HEK293 (cell line): ENCODE measurements around the gene UFM1.

Source experiments
- KLF7 ChIP-seq: fragments of 450-650 bp; formaldehyde crosslinking; IDR thresholded peaks from 2 replicates; pipeline ENCODE4 v1.5.1; 2016; ENCODE audit warnings: missing biosample characterization, missing genetic modification characterization, borderline replicate concordance
- KLF9 ChIP-seq: fragments of 450-650 bp; formaldehyde crosslinking; IDR thresholded peaks from 2 replicates; pipeline ENCODE4 v1.5.1; 2016; ENCODE audit warnings: missing biosample characterization, missing genetic modification characterization, low read depth
- RBAK ChIP-seq: fragments of 450-650 bp; formaldehyde crosslinking; IDR thresholded peaks from 2 replicates; pipeline ENCODE4 v1.5.1; 2016; ENCODE audit warnings: missing biosample characterization, missing genetic modification characterization
- SETDB1 ChIP-seq: IDR thresholded peaks from one replicate; pipeline ENCODE4 v1.6.1; 2017; ENCODE audit warnings: mild to moderate bottlenecking, low read length, moderate library complexity, mixed read lengths; ENCODE audit not compliant: insufficient read length
- TCF7L2 ChIP-seq: IDR thresholded peaks from 2 replicates; pipeline ENCODE4 v1.6.1; 2011; ENCODE audit warnings: low read depth, mild to moderate bottlenecking, inconsistent platforms, low read length, moderate library complexity, borderline replicate concordance
- YY2 ChIP-seq: fragments of 450-650 bp; formaldehyde crosslinking; IDR thresholded peaks from 2 replicates; pipeline ENCODE4 v1.5.1; 2016; ENCODE audit warnings: missing biosample characterization, missing genetic modification characterization
- ZBTB7A ChIP-seq: fragments of 450-650 bp; formaldehyde crosslinking; IDR thresholded peaks from 2 replicates; pipeline ENCODE4 v1.5.1; 2016; ENCODE audit warnings: low read depth, missing biosample characterization, missing genetic modification characterization
- ZNF132 ChIP-seq: fragments of 450-650 bp; formaldehyde crosslinking; IDR thresholded peaks from 2 replicates; pipeline ENCODE4 v1.5.1; 2017; ENCODE audit warnings: missing biosample characterization, missing genetic modification characterization, borderline replicate concordance
- ZNF274 ChIP-seq, 2 experiments: fragments of 200-500 bp in 1 of 2; fragments of 450-650 bp in 1 of 2; sonication (Bioruptor generic) in 1 of 2; formaldehyde crosslinking in 1 of 2; IDR thresholded peaks; 2 replicates each; pipeline versions ENCODE4 v1.5.1 to v1.6.1; 2014 to 2016; ENCODE audit warnings: borderline replicate concordance in 1 of 2, inconsistent platforms in 1 of 2, low read length in 1 of 2, missing biosample characterization in 1 of 2, missing genetic modification characterization in 1 of 2
- ZNF449 ChIP-seq: fragments of 450-650 bp; formaldehyde crosslinking; IDR thresholded peaks from 2 replicates; pipeline ENCODE4 v1.5.1; 2017; ENCODE audit warnings: missing biosample characterization, mild to moderate bottlenecking, missing genetic modification characterization, moderate library complexity
- ZNF561 ChIP-seq: fragments of 450-650 bp; IDR thresholded peaks from 2 replicates; pipeline ENCODE4 v1.5.1; 2018; ENCODE audit warnings: missing biosample characterization, missing genetic modification characterization, borderline replicate concordance
- ZNF791 ChIP-seq: fragments of 450-650 bp; formaldehyde crosslinking; IDR thresholded peaks from 2 replicates; pipeline ENCODE4 v1.5.1; 2016; ENCODE audit warnings: missing biosample characterization, missing genetic modification characterization
- TF ChIP-seq, protein P1 (sequence below): fragments of 450-650 bp; formaldehyde crosslinking; IDR thresholded peaks from 2 replicates; pipeline ENCODE4 v1.5.1; 2016; ENCODE audit warnings: missing biosample characterization, missing genetic modification characterization
- TF ChIP-seq, protein P2 (sequence below): fragments of 450-650 bp; formaldehyde crosslinking; IDR thresholded peaks from 2 replicates; pipeline ENCODE4 v1.5.1; 2016; ENCODE audit warnings: missing biosample characterization, missing genetic modification characterization

- TF ChIP-seq RBAK (tag by site-specific recombination) (no peak), ZNF791 (no peak), YY2 (no peak), ZNF132 (tag by site-specific recombination) (no peak), ZNF561 (tag by site-specific recombination) (no peak), SETDB1 (no peak), ZNF449 (no peak), KLF9 (tag by site-specific recombination) (no peak), KLF7 (tag by site-specific recombination) (no peak), ZBTB7A (no peak), TCF7L2 (no peak), ZNF274 (IDR thresholded peaks at IDR 0.05; ENCODE audit: low read length) (no peak), ZNF274 (tag by site-specific recombination; IDR thresholded peaks at IDR 0.05; ENCODE audit: borderline replicate concordance) (no peak)
- TF ChIP-seq, protein P1, sequence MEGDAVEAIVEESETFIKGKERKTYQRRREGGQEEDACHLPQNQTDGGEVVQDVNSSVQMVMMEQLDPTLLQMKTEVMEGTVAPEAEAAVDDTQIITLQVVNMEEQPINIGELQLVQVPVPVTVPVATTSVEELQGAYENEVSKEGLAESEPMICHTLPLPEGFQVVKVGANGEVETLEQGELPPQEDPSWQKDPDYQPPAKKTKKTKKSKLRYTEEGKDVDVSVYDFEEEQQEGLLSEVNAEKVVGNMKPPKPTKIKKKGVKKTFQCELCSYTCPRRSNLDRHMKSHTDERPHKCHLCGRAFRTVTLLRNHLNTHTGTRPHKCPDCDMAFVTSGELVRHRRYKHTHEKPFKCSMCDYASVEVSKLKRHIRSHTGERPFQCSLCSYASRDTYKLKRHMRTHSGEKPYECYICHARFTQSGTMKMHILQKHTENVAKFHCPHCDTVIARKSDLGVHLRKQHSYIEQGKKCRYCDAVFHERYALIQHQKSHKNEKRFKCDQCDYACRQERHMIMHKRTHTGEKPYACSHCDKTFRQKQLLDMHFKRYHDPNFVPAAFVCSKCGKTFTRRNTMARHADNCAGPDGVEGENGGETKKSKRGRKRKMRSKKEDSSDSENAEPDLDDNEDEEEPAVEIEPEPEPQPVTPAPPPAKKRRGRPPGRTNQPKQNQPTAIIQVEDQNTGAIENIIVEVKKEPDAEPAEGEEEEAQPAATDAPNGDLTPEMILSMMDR (tag by site-specific recombination): no peak
- TF ChIP-seq, protein P2, sequence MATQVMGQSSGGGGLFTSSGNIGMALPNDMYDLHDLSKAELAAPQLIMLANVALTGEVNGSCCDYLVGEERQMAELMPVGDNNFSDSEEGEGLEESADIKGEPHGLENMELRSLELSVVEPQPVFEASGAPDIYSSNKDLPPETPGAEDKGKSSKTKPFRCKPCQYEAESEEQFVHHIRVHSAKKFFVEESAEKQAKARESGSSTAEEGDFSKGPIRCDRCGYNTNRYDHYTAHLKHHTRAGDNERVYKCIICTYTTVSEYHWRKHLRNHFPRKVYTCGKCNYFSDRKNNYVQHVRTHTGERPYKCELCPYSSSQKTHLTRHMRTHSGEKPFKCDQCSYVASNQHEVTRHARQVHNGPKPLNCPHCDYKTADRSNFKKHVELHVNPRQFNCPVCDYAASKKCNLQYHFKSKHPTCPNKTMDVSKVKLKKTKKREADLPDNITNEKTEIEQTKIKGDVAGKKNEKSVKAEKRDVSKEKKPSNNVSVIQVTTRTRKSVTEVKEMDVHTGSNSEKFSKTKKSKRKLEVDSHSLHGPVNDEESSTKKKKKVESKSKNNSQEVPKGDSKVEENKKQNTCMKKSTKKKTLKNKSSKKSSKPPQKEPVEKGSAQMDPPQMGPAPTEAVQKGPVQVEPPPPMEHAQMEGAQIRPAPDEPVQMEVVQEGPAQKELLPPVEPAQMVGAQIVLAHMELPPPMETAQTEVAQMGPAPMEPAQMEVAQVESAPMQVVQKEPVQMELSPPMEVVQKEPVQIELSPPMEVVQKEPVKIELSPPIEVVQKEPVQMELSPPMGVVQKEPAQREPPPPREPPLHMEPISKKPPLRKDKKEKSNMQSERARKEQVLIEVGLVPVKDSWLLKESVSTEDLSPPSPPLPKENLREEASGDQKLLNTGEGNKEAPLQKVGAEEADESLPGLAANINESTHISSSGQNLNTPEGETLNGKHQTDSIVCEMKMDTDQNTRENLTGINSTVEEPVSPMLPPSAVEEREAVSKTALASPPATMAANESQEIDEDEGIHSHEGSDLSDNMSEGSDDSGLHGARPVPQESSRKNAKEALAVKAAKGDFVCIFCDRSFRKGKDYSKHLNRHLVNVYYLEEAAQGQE (tag by site-specific recombination): no peak
These were observed 49.9 kb downstream of the UFM1 start for GRCh38 chr13:38399535-38399934.
